GM03348 (cell line): ENCODE data around the gene ANAPC4.
"Not testable (repeated sequence)": the region's sequence is repeated elsewhere in the genome, so short reads cannot be mapped to it uniquely, and the experiment has no call there.

Source experiments
- DNase-seq: peaks from one replicate; pipeline ENCODE4 v3.0.0; 2012; ENCODE audit warnings: low spot score

The ANAPC4 gene

GRCh38 chr4:25376754-25377571, at the start of gene ANAPC4:
Gene ANAPC4 (plus strand): TSS chr4:25377263. CDS start chr4:25377428, 165 bp downstream.
- peak; percentile 100 for DNase-seq

- not testable (repeated sequence) for DNase-seq
Observed at GRCh38 chr4:25328463-25328862, 48.6 kb upstream of the ANAPC4 start.

- DNase-seq = no peak
Observed at GRCh38 chr4:25330335-25330734, 46.7 kb upstream of the ANAPC4 start.

- no peak for DNase-seq
Observed at GRCh38 chr4:25330905-25331808, 45.9 kb upstream of the ANAPC4 start.

- DNase-seq = peak; percentile 6
Observed at GRCh38 chr4:25343671-25344070, 33.4 kb upstream of the ANAPC4 start.

- no peak for DNase-seq
Observed at GRCh38 chr4:25345744-25346143, 31.3 kb upstream of the ANAPC4 start.

GRCh38 chr4:25346913-25347312, 30.1 kb upstream of the ANAPC4 start:
- DNase-seq = no peak

GRCh38 chr4:25347473-25347872, 29.6 kb upstream of the ANAPC4 start:
- DNase-seq = no peak

GRCh38 chr4:25347971-25348370, 29.1 kb upstream of the ANAPC4 start:
- DNase-seq = no peak

- DNase-seq = no peak
Observed at GRCh38 chr4:25350561-25350960, 26.5 kb upstream of the ANAPC4 start.

GRCh38 chr4:25351777-25352416, 25.2 kb upstream of the ANAPC4 start:
- peak; percentile 72 for DNase-seq

GRCh38 chr4:25356068-25356467, 21.0 kb upstream of the ANAPC4 start:
- no peak for DNase-seq

- DNase-seq = no peak
Observed at GRCh38 chr4:25358515-25359275, 18.4 kb upstream of the ANAPC4 start.

- no peak for DNase-seq
Observed at GRCh38 chr4:25361253-25361652, 15.8 kb upstream of the ANAPC4 start.

- DNase-seq = peak; percentile 45
Observed at GRCh38 chr4:25367004-25367621, 9.9 kb upstream of the ANAPC4 start.

GRCh38 chr4:25367877-25368276, 9.2 kb upstream of the ANAPC4 start:
- no peak for DNase-seq

- no peak for DNase-seq
Observed at GRCh38 chr4:25368315-25368714, 8.7 kb upstream of the ANAPC4 start.

- no peak for DNase-seq
Observed at GRCh38 chr4:25370242-25370641, 6.8 kb upstream of the ANAPC4 start.

GRCh38 chr4:25372549-25372948, 4.5 kb upstream of the ANAPC4 start:
- DNase-seq = not testable (repeated sequence)

- peak; percentile 5 for DNase-seq
Observed at GRCh38 chr4:25377572-25378436, 741 bp downstream of the ANAPC4 start.
